IMR-90 (cell line): ENCODE results near the gene ARMC9. TPM values are rescaled to one million over a fixed set of nuclear protein-coding genes. Genes with fewer than 3 reads are reported as not detected.
A peak's percentile ranks its signal among the peaks of the same experiment; 100 is the strongest.

Experiments used
- ATAC-seq: fragments of 200-7000 bp; cut with Tn5 transposase; 2 replicates; pipeline ENCODE4 v1.9.1; 2020; ENCODE audit warnings: low read depth, mild to moderate bottlenecking, moderate library complexity
- BruUV-seq: library from RNA; stranded (reverse); fragments of 400-500 nt; replicated peaks from 2 replicates; lab custom pipeline; 2021; lab: Mats Ljungman, UMichigan
- CTCF ChIA-PET: fragments of 300-600 bp; formaldehyde crosslinking; extraction: SDS; loops from one replicate; lab custom pipeline; 2021; ENCODE audit warnings: antibody characterized with exemption; lab: Yijun Ruan, JAX
- POLR2A ChIA-PET: fragments of 300-600 bp; sonication (Branson Sonifier 250); formaldehyde crosslinking; loops from one replicate; lab custom pipeline; 2022; ENCODE audit warnings: antibody characterized with exemption; ENCODE audit not compliant: unreplicated experiment; lab: Charles Lee
- DNase-seq: peaks from one replicate; pipeline ENCODE4 v3.0.0; 2013
- H2AFZ ChIP-seq: replicated peaks from 2 replicates; pipeline ENCODE3; 2013; ENCODE audit warnings: low read length, mild to moderate bottlenecking; ENCODE audit not compliant: poor library complexity
- H2AK5ac ChIP-seq: 2 replicates; pipeline ENCODE4 v1.6.1; 2013; ENCODE audit warnings: low read depth, low read length, inconsistent platforms
- H2AK9ac ChIP-seq: replicated peaks from 2 replicates; pipeline ENCODE3; 2013; ENCODE audit warnings: mild to moderate bottlenecking, low read depth, low read length, moderate library complexity; ENCODE audit not compliant: poor library complexity
- H2BK120ac ChIP-seq: 2 replicates; pipeline ENCODE4 v1.6.1; 2013; ENCODE audit warnings: low read depth, low read length, inconsistent platforms
- H2BK15ac ChIP-seq: 3 replicates; pipeline ENCODE4 v1.6.1; 2013; ENCODE audit warnings: low read depth, low read length, inconsistent platforms
- H2BK20ac ChIP-seq: 2 replicates; pipeline ENCODE4 v1.6.1; 2013; ENCODE audit warnings: low read depth, mild to moderate bottlenecking, inconsistent platforms, low read length, moderate library complexity
- H2BK5ac ChIP-seq: 2 replicates; pipeline ENCODE4 v1.6.1; 2013; ENCODE audit warnings: mild to moderate bottlenecking, low read depth, low read length, inconsistent platforms; ENCODE audit not compliant: poor library complexity, severe bottlenecking
- H3K14ac ChIP-seq: replicated peaks from 2 replicates; pipeline ENCODE4 v1.6.1; 2013; ENCODE audit warnings: low read depth, low read length, inconsistent platforms
- H3K18ac ChIP-seq: 2 replicates; pipeline ENCODE4 v1.6.1; 2013; ENCODE audit warnings: low read depth, low read length, control low read depth
- H3K23ac ChIP-seq: 2 replicates; pipeline ENCODE4 v1.6.1; 2013; ENCODE audit warnings: low read depth, low read length, inconsistent platforms
- H3K27ac ChIP-seq: 2 replicates; pipeline ENCODE4 v1.5.1; 2013; ENCODE audit warnings: mild to moderate bottlenecking, control low read depth, low read length; ENCODE audit not compliant: insufficient read depth
- H3K27me3 ChIP-seq: 2 replicates; pipeline ENCODE4 v1.6.1; 2013; ENCODE audit warnings: low read length; ENCODE audit not compliant: control insufficient read depth, insufficient read depth
- H3K36me3 ChIP-seq: 2 replicates; pipeline ENCODE4 v1.6.1; 2013; ENCODE audit warnings: low read length, mixed read lengths; ENCODE audit not compliant: control insufficient read depth, insufficient read depth
- H3K4ac ChIP-seq: 2 replicates; pipeline ENCODE4 v1.6.1; 2013; ENCODE audit warnings: low read depth, low read length, inconsistent platforms
- H3K4me1 ChIP-seq: 2 replicates; pipeline ENCODE4 v1.6.1; 2013; ENCODE audit warnings: low read length, mixed read lengths; ENCODE audit not compliant: control insufficient read depth, insufficient read depth
- H3K4me2 ChIP-seq: 2 replicates; pipeline ENCODE4 v1.6.1; 2013; ENCODE audit warnings: low read depth, mild to moderate bottlenecking, control low read depth, low read length, moderate library complexity
- H3K4me3 ChIP-seq: 2 replicates; pipeline ENCODE4 v1.5.1; 2013; ENCODE audit warnings: low read depth, mild to moderate bottlenecking, control low read depth, low read length, moderate library complexity; ENCODE audit not compliant: insufficient read depth
- H3K56ac ChIP-seq: 2 replicates; pipeline ENCODE4 v1.6.1; 2013; ENCODE audit warnings: low read length, inconsistent platforms; ENCODE audit not compliant: insufficient read depth; ENCODE audit errors: extremely low read depth
- H3K79me1 ChIP-seq, 2 experiments: 2 replicates each; pipeline ENCODE4 v1.6.1; 2013; ENCODE audit warnings: low read length in 2 of 2, inconsistent platforms in 1 of 2, low read depth in 1 of 2
- H3K9ac ChIP-seq: 2 replicates; pipeline ENCODE4 v1.6.1; 2013; ENCODE audit warnings: low read depth, low read length, control low read depth
- H3K9me1 ChIP-seq: 2 replicates; pipeline ENCODE4 v1.6.1; 2013; ENCODE audit warnings: low read length, inconsistent platforms; ENCODE audit not compliant: insufficient read depth
- H3K9me3 ChIP-seq: 2 replicates; pipeline ENCODE4 v1.6.1; 2013; ENCODE audit warnings: low read length; ENCODE audit not compliant: control insufficient read depth, insufficient read depth
- H4K20me1 ChIP-seq: 2 replicates; pipeline ENCODE4 v1.6.1; 2013; ENCODE audit warnings: low read length, inconsistent platforms; ENCODE audit not compliant: insufficient read depth
- H4K5ac ChIP-seq: 2 replicates; pipeline ENCODE4 v1.6.1; 2013; ENCODE audit warnings: mild to moderate bottlenecking, low read depth, low read length, control low read depth
- H4K8ac ChIP-seq, 2 experiments: 2 replicates each; pipeline ENCODE4 v1.6.1; 2013; ENCODE audit warnings: low read depth in 2 of 2, low read length in 2 of 2, control low read depth in 1 of 2, inconsistent platforms in 1 of 2
- H4K91ac ChIP-seq: 2 replicates; pipeline ENCODE4 v1.6.1; 2013; ENCODE audit warnings: low read depth, low read length, inconsistent platforms; ENCODE audit not compliant: insufficient read depth
- BHLHE40 ChIP-seq: fragments of 150-350 bp; IDR thresholded peaks from 2 replicates; pipeline ENCODE4 v1.6.1; 2016; ENCODE audit warnings: mild to moderate bottlenecking, low read depth, low read length
- CEBPB ChIP-seq: IDR thresholded peaks from 2 replicates; pipeline ENCODE4 v1.6.1; 2012; ENCODE audit warnings: low read depth, low read length, improper control_type of control experiment
- CHD1 ChIP-seq: IDR thresholded peaks from 2 replicates; pipeline ENCODE4 v1.6.1; 2012; ENCODE audit warnings: low read depth, low read length, improper control_type of control experiment
- FOS ChIP-seq: fragments of 150-350 bp; IDR thresholded peaks from 2 replicates; pipeline ENCODE4 v1.6.1; 2016; ENCODE audit warnings: low read depth, low read length
- MAZ ChIP-seq: IDR thresholded peaks from 2 replicates; pipeline ENCODE4 v1.6.1; 2012; ENCODE audit warnings: low read depth, mild to moderate bottlenecking, low read length, improper control_type of control experiment, moderate library complexity, borderline replicate concordance
- RAD21 ChIP-seq: IDR thresholded peaks from 2 replicates; pipeline ENCODE4 v1.6.1; 2012; ENCODE audit warnings: low read length, improper control_type of control experiment
- RFX5 ChIP-seq: IDR thresholded peaks from 2 replicates; pipeline ENCODE4 v1.8.0; 2012; ENCODE audit warnings: low read depth, mild to moderate bottlenecking, low read length, moderate library complexity
- SMC3 ChIP-seq: fragments of 150-350 bp; IDR thresholded peaks from 2 replicates; pipeline ENCODE4 v1.6.1; 2016; ENCODE audit warnings: low read depth, mild to moderate bottlenecking, antibody characterized with exemption, low read length, moderate library complexity
- WGBS, 2 experiments: methylation state at CpG; one replicate each; pipeline versions ENCODE4 v1.1.5 to v1.1.7; 2013; ENCODE audit warnings: missing lambda C conversion rate in 2 of 2; ENCODE audit not compliant: insufficient read length in 1 of 2; ENCODE audit errors: extremely low coverage in 2 of 2; 5-methylcytosine and 5-hydroxymethylcytosine counted together
- dilution Hi-C: fragments of 300-500 bp; cut with HindIII; formaldehyde crosslinking; loops from one replicate; pipeline ENCODE4 v1.14.3; 2018; ENCODE audit warnings: low sequenced_read_pairs; ENCODE audit not compliant: unreplicated experiment
- in situ Hi-C: fragments of 300-500 bp; cut with MboI; formaldehyde crosslinking; loops from 3 replicates; pipeline ENCODE4 v1.14.3; 2019; ENCODE audit warnings: low sequenced_read_pairs, inconsistent platforms, mixed read lengths
- intact Hi-C: fragments of 100-400 bp; cut with micrococcal nuclease; formaldehyde crosslinking; loops from 2 replicates; pipeline ENCODE4 v1.10.0; 2022
- polyA plus RNA-seq, 3 experiments: library from polyadenylated mRNA; depleted of rRNA; stranded (reverse); fragments of >200 nt; gene quantifications; 2 replicates each; pipeline ENCODE4 v1.2.3, GENCODE V29; 2012; ENCODE audit warnings: low replicate concordance in 1 of 3
- total RNA-seq: library from RNA; depleted of rRNA; stranded (reverse); fragments of >200 nt; gene quantifications from 2 replicates; pipeline ENCODE4 v1.2.3, GENCODE V29; 2012
- TF ChIP-seq, protein P1 (sequence below): fragments of 150-350 bp; IDR thresholded peaks from 2 replicates; pipeline ENCODE4 v1.6.1; 2017; ENCODE audit warnings: mild to moderate bottlenecking, antibody characterized with exemption, low read length, low read depth
- TF ChIP-seq, protein P2 (sequence below): fragments of 150-350 bp; IDR thresholded peaks from 2 replicates; pipeline ENCODE4 v1.6.1; 2016; ENCODE audit warnings: low read depth, mild to moderate bottlenecking, low read length, moderate library complexity, borderline replicate concordance

The ARMC9 gene
- total and polyA plus RNA-seq, 2 of the 4 experiments (the other 2 are of a cell fraction): 36.0 to 46.6 TPM

- peak overlapping the region; percentile 35 for H2BK20ac ChIP-seq
- no peak overlapping the region for H3K18ac ChIP-seq
- H4K91ac ChIP-seq: peak overlapping the region; percentile 38; the same call in 1 of the 2 replicates
- H3K27me3 ChIP-seq: no peaks in the 10 kb centered on the region
- H4K5ac ChIP-seq: no peak overlapping the region; the same call in 1 of the 2 replicates
- H3K9me3 ChIP-seq: no peaks in the 10 kb centered on the region
- H2BK15ac ChIP-seq: peak overlapping the region; percentile 65; the same call in 1 of the 3 replicates
- BruUV-seq: no TSS peak
- no peaks in the 10 kb centered on the region for H4K20me1 ChIP-seq
- H2BK120ac ChIP-seq: peak overlapping the region; percentile 47
- H3K27ac ChIP-seq: no peak overlapping the region
- H3K4me1 ChIP-seq: peaks cover 8% of the 10 kb centered on the region; the same call in 1 of the 2 replicates
- intact Hi-C loops (no loop called here), dilution Hi-C loops (no loop called here), in situ Hi-C loops (no loop called here)
- H2AK5ac ChIP-seq: peak overlapping the region; percentile 73; the same call in 1 of the 2 replicates
- no peak overlapping the region for H3K56ac ChIP-seq
- DNase-seq: no peak
- no peaks in the 10 kb centered on the region for H3K36me3 ChIP-seq
- POLR2A ChIA-PET: no interaction called here
- no peak overlapping the region for H3K4me3 ChIP-seq
- 80% methylated on average over 1 of the region's 4 CpGs; no CpG with 5 or more reads in 1 of the 2 experiments for WGBS, 2 experiments
- H2AFZ ChIP-seq: peak overlapping the region; percentile 17
- no peak overlapping the region for H4K8ac ChIP-seq
- TF ChIP-seq, protein P1, sequence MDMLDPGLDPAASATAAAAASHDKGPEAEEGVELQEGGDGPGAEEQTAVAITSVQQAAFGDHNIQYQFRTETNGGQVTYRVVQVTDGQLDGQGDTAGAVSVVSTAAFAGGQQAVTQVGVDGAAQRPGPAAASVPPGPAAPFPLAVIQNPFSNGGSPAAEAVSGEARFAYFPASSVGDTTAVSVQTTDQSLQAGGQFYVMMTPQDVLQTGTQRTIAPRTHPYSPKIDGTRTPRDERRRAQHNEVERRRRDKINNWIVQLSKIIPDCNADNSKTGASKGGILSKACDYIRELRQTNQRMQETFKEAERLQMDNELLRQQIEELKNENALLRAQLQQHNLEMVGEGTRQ: no peak
- TF ChIP-seq, protein P2, sequence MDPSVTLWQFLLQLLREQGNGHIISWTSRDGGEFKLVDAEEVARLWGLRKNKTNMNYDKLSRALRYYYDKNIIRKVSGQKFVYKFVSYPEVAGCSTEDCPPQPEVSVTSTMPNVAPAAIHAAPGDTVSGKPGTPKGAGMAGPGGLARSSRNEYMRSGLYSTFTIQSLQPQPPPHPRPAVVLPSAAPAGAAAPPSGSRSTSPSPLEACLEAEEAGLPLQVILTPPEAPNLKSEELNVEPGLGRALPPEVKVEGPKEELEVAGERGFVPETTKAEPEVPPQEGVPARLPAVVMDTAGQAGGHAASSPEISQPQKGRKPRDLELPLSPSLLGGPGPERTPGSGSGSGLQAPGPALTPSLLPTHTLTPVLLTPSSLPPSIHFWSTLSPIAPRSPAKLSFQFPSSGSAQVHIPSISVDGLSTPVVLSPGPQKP: no peak
- TF ChIP-seq BHLHE40: no peak
- no peak for TF ChIP-seq FOS
- TF ChIP-seq RFX5: no peak
- no peak for TF ChIP-seq CEBPB
- no peak for TF ChIP-seq MAZ
- TF ChIP-seq SMC3: no peak
- no peak for TF ChIP-seq RAD21
- TF ChIP-seq CHD1: no peak
- CTCF ChIA-PET: no interaction called here
- no peaks in the 10 kb centered on the region for H3K9me1 ChIP-seq
- H3K23ac ChIP-seq: no peak overlapping the region
- no peak overlapping the region for H2BK5ac ChIP-seq
- no peak for ATAC-seq
- H2AK9ac ChIP-seq: peak overlapping the region; percentile 21
- peak overlapping the region; percentile 55; the same call in 1 of the 2 replicates for H3K4ac ChIP-seq
- no peak overlapping the region for H3K9ac ChIP-seq
- H3K4me2 ChIP-seq: no peak overlapping the region
- H3K79me1 ChIP-seq: no peaks in the 10 kb centered on the region
- H3K14ac ChIP-seq: 0 out of 2 replicates have a peak overlapping the region, but pooled peaks have one; percentile 34
Measured at GRCh38 chr2:231185886-231186285, 12.5 kb upstream of the ARMC9 start.
